GM23338 (cell line): ENCODE results near the gene MTRFR. TPM values are rescaled to one million over a fixed set of nuclear protein-coding genes. Genes with fewer than 3 reads are reported as not detected.

Experiments used
- ATAC-seq: fragments of 200-7000 bp; cut with Tn5 transposase; 3 replicates; pipeline ENCODE4 v1.9.1; 2020
- DNase-seq: peaks from one replicate; pipeline ENCODE4 v3.0.0-alpha.2; 2015; ENCODE audit warnings: low spot score
- H2AFZ ChIP-seq: fragments of 200-600 bp; sonication (generic); 2 replicates; pipeline ENCODE4 v1.8.0; 2016; ENCODE audit warnings: antibody characterized with exemption, mild to moderate bottlenecking, moderate library complexity
- H3F3A ChIP-seq: fragments of 200-600 bp; sonication (generic); replicated peaks from 2 replicates; pipeline ENCODE4 v1.8.0; 2017; ENCODE audit warnings: antibody characterized with exemption, mixed run types, low read depth
- H3K27ac ChIP-seq: fragments of 200-600 bp; sonication (generic); 2 replicates; pipeline ENCODE4 v1.6.1; 2016; ENCODE audit warnings: low read depth
- H3K27me3 ChIP-seq: fragments of 200-600 bp; sonication (generic); 2 replicates; pipeline ENCODE4 v1.8.0; 2016; ENCODE audit warnings: mild to moderate bottlenecking, mixed run types, moderate library complexity; ENCODE audit not compliant: insufficient read depth
- H3K36me3 ChIP-seq: fragments of 200-600 bp; sonication (generic); 2 replicates; pipeline ENCODE4 v1.8.0; 2016; ENCODE audit warnings: mild to moderate bottlenecking; ENCODE audit not compliant: insufficient read depth
- H3K4me1 ChIP-seq: fragments of 200-600 bp; sonication (generic); 2 replicates; pipeline ENCODE4 v1.8.0; 2016; ENCODE audit warnings: mild to moderate bottlenecking, moderate library complexity; ENCODE audit not compliant: insufficient read depth
- H3K4me2 ChIP-seq: fragments of 200-600 bp; sonication (generic); 2 replicates; pipeline ENCODE4 v1.7.1; 2017; ENCODE audit warnings: mixed run types
- H3K4me3 ChIP-seq: fragments of 200-600 bp; sonication (generic); 2 replicates; pipeline ENCODE4 v1.6.1; 2016; ENCODE audit warnings: mixed run types
- H3K79me2 ChIP-seq: fragments of 200-600 bp; sonication (generic); replicated peaks from 2 replicates; pipeline ENCODE4 v1.8.0; 2017; ENCODE audit warnings: mild to moderate bottlenecking; ENCODE audit not compliant: insufficient read depth
- H3K9me2 ChIP-seq: fragments of 200-600 bp; sonication (generic); 2 replicates; pipeline ENCODE4 v1.8.0; 2017; ENCODE audit not compliant: insufficient read depth
- H4K20me1 ChIP-seq: fragments of 200-600 bp; sonication (generic); replicated peaks from 2 replicates; pipeline ENCODE4 v1.8.0; 2017; ENCODE audit warnings: mild to moderate bottlenecking; ENCODE audit not compliant: insufficient read depth
- H3K27ac Mint-ChIP-seq: 2 replicates; pipeline ENCODE4 v1.8.0; 2020; ENCODE audit warnings: inconsistent platforms, mild to moderate bottlenecking, moderate library complexity, mixed read lengths
- H3K27me3 Mint-ChIP-seq: 3 replicates; pipeline ENCODE4 v1.8.0; 2022; ENCODE audit warnings: low read depth, mild to moderate bottlenecking, moderate library complexity, mixed read lengths, inconsistent platforms; ENCODE audit not compliant: insufficient read depth, poor library complexity
- H3K36me3 Mint-ChIP-seq: 3 replicates; pipeline ENCODE4 v1.8.0; 2021; ENCODE audit warnings: low read depth, mild to moderate bottlenecking, inconsistent platforms, moderate library complexity, mixed read lengths
- H3K4me1 Mint-ChIP-seq: 3 replicates; pipeline ENCODE4 v1.8.0; 2020; ENCODE audit warnings: mild to moderate bottlenecking, inconsistent platforms, mixed read lengths
- H3K4me3 Mint-ChIP-seq: 3 replicates; pipeline ENCODE4 v1.8.0; 2021; ENCODE audit warnings: moderate library complexity, mild to moderate bottlenecking, inconsistent platforms, mixed read lengths
- H3K9me3 Mint-ChIP-seq: 3 replicates; pipeline ENCODE4 v1.8.0; 2020; ENCODE audit warnings: moderate library complexity, mild to moderate bottlenecking, inconsistent platforms, mixed read lengths
- ETS1 ChIP-seq: IDR thresholded peaks from 2 replicates; pipeline ENCODE4 v1.6.1; 2016; ENCODE audit warnings: antibody characterized with exemption
- EZH2 ChIP-seq: fragments of 200-600 bp; sonication (generic); IDR thresholded peaks from one replicate; pipeline ENCODE4 v1.8.0; 2017; ENCODE audit warnings: antibody characterized with exemption, mild to moderate bottlenecking, low read depth; ENCODE audit not compliant: unreplicated experiment
- POLR2AphosphoS5 ChIP-seq: IDR thresholded peaks from 2 replicates; pipeline ENCODE4 v1.6.1; 2016; ENCODE audit warnings: antibody characterized with exemption, low read depth
- STAT1 ChIP-seq: IDR thresholded peaks from one replicate; pipeline ENCODE4 v1.6.1; 2016; ENCODE audit warnings: antibody characterized with exemption; ENCODE audit not compliant: unreplicated experiment
- ZNF331 ChIP-seq: fragments of 250-450 bp; sonication (Bioruptor Pico); IDR thresholded peaks from 2 replicates; pipeline ENCODE4 v1.5.0; 2020; ENCODE audit warnings: low read depth, mild to moderate bottlenecking, moderate library complexity
- polyA plus RNA-seq: library from polyadenylated mRNA; unstranded; fragments of >200 nt; fragmentation: Nextera tagmentation; extraction: Ambion mirVana; gene quantifications from 2 replicates; pipeline ENCODE4 v1.2.1, GENCODE V29; 2016
- small RNA-seq: library from RNA; depleted of rRNA; stranded (forward); fragments of <200 nt; gene quantifications from one replicate; pipeline ENCODE3, GENCODE V24; 2014; ENCODE audit warnings: low replicate concordance
- total RNA-seq: library from RNA; depleted of rRNA; stranded (reverse); fragments of >200 nt; shearing (Covaris generic); gene quantifications from 2 replicates; pipeline ENCODE4 v1.2.3, GENCODE V29; 2014; rRNA removed

MTRFR gene
- total and polyA plus RNA-seq, 2 experiments from 2014 or later = 14.8 to 38.4 TPM

- Histone ChIP-seq H4K20me1 (peaks cover 6% of the 10 kb centered on the region; the same call in 1 of the 2 replicates), H3K9me2 (no peaks in the 10 kb centered on the region), H3F3A (0 out of 2 replicates have a peak, but pooled peaks cover 13% of the 10 kb centered on the region), H3K27ac (no peak overlapping the region), H3K4me1 (no peaks in the 10 kb centered on the region), H3K4me2 (no peak overlapping the region), H2AFZ (no peak overlapping the region), H3K4me3 (no peak overlapping the region), H3K79me2 (peaks cover 3% of the 10 kb centered on the region), H3K36me3 (peaks cover 87% of the 10 kb centered on the region), H3K27me3 (no peaks in the 10 kb centered on the region)
- DNase-seq = no peak
- peaks cover 94% of the 10 kb centered on the region for H3K36me3 Mint-ChIP-seq
- no peak for ATAC-seq
- TF ChIP-seq ETS1 (no peak), STAT1 (no peak), EZH2 (no peak), ZNF331 (no peak), POLR2AphosphoS5 (no peak)
- H3K4me3 Mint-ChIP-seq = no peak overlapping the region
- H3K27ac Mint-ChIP-seq = no peak overlapping the region
- no peaks in the 10 kb centered on the region for H3K4me1 Mint-ChIP-seq
- H3K27me3 Mint-ChIP-seq = peaks cover 3% of the 10 kb centered on the region
- H3K9me3 Mint-ChIP-seq = no peaks in the 10 kb centered on the region
Observed at GRCh38 chr12:123306200-123306599, 73.0 kb downstream of the MTRFR start.

Small RNAs within 50 kb of the gene (small RNA-seq; reads per million reads assigned to genes)
- not detected for gene RNA5SP375

Other genes with a start within 250 kb of the MTRFR start
- gene PITPNM2, start 82.3 kb upstream of the MTRFR start, total RNA-seq = 1.9 and 3.0 TPM in 2 replicates
- gene PITPNM2, start 82.3 kb upstream of the MTRFR start, polyA plus RNA-seq = 0.28 and 0.82 TPM in 2 replicates
- gene MPHOSPH9, start 295 bp upstream of the MTRFR start, total RNA-seq = 43.2 and 77.9 TPM in 2 replicates
- 26.2 and 30.5 TPM in 2 replicates for gene MPHOSPH9, start 295 bp upstream of the MTRFR start, polyA plus RNA-seq
- gene CDK2AP1, start 38.4 kb downstream of the MTRFR start, total RNA-seq = 240 and 244 TPM in 2 replicates
- gene CDK2AP1, start 38.4 kb downstream of the MTRFR start, polyA plus RNA-seq = 207 and 232 TPM in 2 replicates
- 49.1 and 49.5 TPM in 2 replicates for gene SBNO1, start 131.4 kb downstream of the MTRFR start, total RNA-seq
- gene SBNO1, start 131.4 kb downstream of the MTRFR start, polyA plus RNA-seq = 25.3 and 34.9 TPM in 2 replicates
- gene KMT5A, start 150.7 kb downstream of the MTRFR start, total RNA-seq = 29.0 and 29.3 TPM in 2 replicates
- 12.9 and 19.0 TPM in 2 replicates for gene KMT5A, start 150.7 kb downstream of the MTRFR start, polyA plus RNA-seq
- 0.58 and 1.4 TPM in 2 replicates for gene RILPL2, start 203.2 kb downstream of the MTRFR start, total RNA-seq
- 1.8 and 2.0 TPM in 2 replicates for gene RILPL2, start 203.2 kb downstream of the MTRFR start, polyA plus RNA-seq
- 8.4 and 10.6 TPM in 2 replicates for gene SNRNP35, start 224.7 kb downstream of the MTRFR start, total RNA-seq
- 36.3 and 38.4 TPM in 2 replicates for gene SNRNP35, start 224.7 kb downstream of the MTRFR start, polyA plus RNA-seq